Measurements from ENCODE around the gene CNIH2.
"Not testable (repeated sequence)": the region's sequence is repeated elsewhere in the genome, so short reads cannot be mapped to it uniquely, and the experiment has no call there.

CNIH2 gene

DNA sequence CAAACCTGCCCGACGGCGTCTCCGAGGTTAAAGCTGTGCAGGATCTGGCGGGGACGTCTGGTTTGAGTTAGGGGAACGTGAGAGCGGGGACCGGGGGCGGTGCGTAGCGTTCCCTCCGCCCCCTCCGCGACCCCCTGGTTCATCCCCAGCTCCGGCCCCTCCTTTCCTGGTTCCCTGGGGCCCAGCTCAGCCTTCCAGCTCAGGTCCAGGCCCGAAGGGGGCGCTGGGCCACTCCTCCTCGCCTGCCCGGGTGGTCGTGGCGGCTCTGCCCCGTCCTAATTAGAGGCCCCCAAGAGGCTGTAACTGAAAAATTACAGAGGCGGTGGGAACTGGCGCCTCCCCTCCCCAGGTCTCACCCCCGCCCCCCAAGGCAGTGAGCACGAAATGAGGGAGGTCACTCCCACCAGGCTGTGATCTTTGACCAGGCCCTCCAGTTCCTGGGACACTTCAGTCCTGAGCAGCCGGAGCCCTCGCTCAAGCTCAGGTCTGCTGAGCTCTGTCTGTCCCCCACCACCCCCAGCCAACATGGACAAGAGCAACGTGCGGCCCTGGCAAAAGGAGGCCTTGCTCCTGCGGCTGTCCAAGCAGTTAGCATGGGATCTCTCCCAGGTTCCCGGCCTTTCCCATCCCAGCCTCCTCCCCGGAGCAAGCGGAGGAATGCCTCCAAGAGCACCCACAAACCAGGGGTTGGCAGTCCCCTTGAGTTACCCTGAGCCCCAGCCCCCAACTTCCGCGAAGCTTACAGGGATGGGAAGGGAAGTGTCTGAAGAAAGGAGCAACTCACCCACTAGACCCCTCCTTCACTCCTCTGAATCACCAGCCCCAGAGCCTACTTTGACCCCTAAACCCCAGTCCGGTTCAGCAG is 35.6 kb downstream of the CNIH2 start:
- no peak for DNase-seq
- Mint-ChIP-seq H3K9me3 (no peaks in the 10 kb centered on the region), H3K27me3 (peaks cover 19% of the 10 kb centered on the region), H3K4me1 (peaks cover 54% of the 10 kb centered on the region), H3K36me3 (peaks cover 6% of the 10 kb centered on the region), H3K27ac (peak overlapping the region; percentile 100), H3K4me3 (peak overlapping the region; percentile 85)
- CTCF ChIA-PET, result interaction anchor here (1.1 to 6.6 kb wide), 6 partner anchors 13 to 74 kb away, joined by 9 to 80 read pairs (median 28); partner anchors contain the start of genes B4GAT1, BRMS1 and RIN1

DNA sequence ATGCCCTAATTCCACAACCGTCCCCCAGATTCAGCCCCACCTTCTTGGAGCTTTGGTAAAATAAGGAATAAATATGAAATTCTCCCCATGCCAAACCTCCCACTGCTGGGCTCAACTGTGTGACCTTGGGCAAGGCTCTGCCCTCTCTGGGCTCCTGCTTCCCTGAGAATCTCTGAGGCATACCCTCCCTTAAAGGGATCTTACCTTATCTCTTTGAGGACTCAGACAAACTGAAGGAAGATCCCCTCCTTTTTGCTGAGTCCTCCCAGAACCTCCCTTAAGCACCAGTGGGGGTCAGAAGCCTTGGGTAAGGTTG is 36.2 kb downstream of the CNIH2 start:
- CTCF ChIA-PET, result interaction anchor here (6.6 kb wide), 1 partner anchor 74 kb away, joined by 80 read pairs; no protein-coding TSS in a partner anchor
- peaks cover 60% of the 10 kb centered on the region for H3K4me1 Mint-ChIP-seq
- H3K27ac Mint-ChIP-seq, result peak overlapping the region; percentile 100
- no peak for DNase-seq
- peaks cover 15% of the 10 kb centered on the region for H3K27me3 Mint-ChIP-seq
- H3K4me3 Mint-ChIP-seq, result peak overlapping the region; percentile 85
- H3K36me3 Mint-ChIP-seq, result peaks cover 11% of the 10 kb centered on the region
- peaks cover 1% of the 10 kb centered on the region for H3K9me3 Mint-ChIP-seq

DNA sequence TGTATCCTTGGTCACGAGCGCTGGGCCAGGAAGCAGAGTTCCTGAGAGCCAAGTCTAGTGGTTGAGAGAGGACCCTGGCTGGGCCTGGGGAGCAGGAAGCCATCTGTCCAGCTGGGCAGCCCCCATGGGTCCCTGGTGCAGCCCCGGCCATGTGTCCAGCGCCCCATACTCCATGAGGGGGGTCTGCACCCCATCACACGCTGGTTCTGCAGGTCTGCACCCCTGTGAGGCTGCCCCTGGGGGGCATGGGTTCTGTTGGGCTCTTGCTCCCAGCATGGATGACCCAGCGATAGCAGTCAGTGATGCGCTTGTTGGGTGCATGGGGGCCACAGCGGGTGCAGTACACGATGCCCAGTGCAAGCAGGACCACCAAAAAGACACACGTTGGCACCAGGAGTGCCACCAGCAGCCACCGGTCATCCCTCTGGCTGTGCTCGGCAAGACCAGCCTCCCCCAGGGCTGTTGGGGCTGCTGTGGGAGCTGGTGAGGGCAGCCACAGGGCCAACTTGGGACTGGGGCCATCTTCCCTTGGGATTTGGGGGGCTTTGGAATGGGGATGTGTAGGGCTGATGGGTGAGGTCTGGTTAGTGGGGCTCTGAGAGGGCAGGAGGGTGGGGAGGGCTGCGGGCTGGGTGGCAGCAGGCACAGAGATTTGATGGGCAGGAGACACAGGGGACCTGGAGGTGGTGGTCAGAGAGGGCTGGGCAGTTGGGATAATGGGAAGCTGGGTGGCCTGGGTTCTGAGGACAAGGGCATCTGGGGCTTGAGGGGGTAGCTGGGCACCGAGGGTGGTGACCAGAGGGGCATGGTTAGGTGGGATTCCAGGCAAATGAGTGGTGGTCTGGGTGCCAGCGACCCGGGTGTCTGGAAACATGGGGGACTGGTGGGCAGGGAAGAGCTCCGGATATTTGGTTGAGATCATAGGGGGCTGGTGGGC is 36.9 kb downstream of the CNIH2 start:
- peak overlapping the region; percentile 100 for H3K27ac Mint-ChIP-seq
- H3K9me3 Mint-ChIP-seq, result peaks cover 4% of the 10 kb centered on the region
- peaks cover 12% of the 10 kb centered on the region for H3K27me3 Mint-ChIP-seq
- peak overlapping the region; percentile 85 for H3K4me3 Mint-ChIP-seq
- CTCF ChIA-PET, result interaction anchor here (0.8 kb wide), 1 partner anchor 9 kb away, joined by 3 read pairs; no protein-coding TSS in a partner anchor
- H3K4me1 Mint-ChIP-seq, result peaks cover 67% of the 10 kb centered on the region
- no peak for DNase-seq
- H3K36me3 Mint-ChIP-seq, result peaks cover 15% of the 10 kb centered on the region

DNA sequence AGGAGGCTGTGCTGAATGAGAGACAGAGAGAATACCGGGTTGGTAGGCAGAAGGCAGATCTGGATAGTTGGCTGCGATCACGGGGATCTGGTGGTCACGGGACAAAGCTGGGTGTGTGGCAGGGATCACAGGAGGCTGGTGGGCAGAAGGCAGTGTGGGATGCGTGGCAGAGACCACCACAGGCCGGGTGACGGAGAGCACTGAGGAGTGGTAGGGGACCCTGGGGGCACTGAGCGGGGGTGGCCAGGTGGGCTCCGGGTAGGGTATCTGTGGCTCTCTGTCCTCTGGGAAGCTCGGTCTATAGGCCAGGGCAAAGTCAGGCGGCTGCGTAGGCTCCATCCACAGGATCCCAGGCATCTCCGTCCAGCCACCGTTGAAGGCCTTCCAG is 37.5 kb downstream of the CNIH2 start:
- no peak for DNase-seq
- CTCF ChIA-PET, result interaction anchor here (0.8 kb wide), 1 partner anchor 9 kb away, joined by 3 read pairs; no protein-coding TSS in a partner anchor
- Mint-ChIP-seq H3K27ac (peak overlapping the region; percentile 74), H3K27me3 (peaks cover 9% of the 10 kb centered on the region), H3K36me3 (peaks cover 21% of the 10 kb centered on the region), H3K4me3 (peak overlapping the region; percentile 45), H3K9me3 (peaks cover 10% of the 10 kb centered on the region), H3K4me1 (peaks cover 73% of the 10 kb centered on the region)

DNA sequence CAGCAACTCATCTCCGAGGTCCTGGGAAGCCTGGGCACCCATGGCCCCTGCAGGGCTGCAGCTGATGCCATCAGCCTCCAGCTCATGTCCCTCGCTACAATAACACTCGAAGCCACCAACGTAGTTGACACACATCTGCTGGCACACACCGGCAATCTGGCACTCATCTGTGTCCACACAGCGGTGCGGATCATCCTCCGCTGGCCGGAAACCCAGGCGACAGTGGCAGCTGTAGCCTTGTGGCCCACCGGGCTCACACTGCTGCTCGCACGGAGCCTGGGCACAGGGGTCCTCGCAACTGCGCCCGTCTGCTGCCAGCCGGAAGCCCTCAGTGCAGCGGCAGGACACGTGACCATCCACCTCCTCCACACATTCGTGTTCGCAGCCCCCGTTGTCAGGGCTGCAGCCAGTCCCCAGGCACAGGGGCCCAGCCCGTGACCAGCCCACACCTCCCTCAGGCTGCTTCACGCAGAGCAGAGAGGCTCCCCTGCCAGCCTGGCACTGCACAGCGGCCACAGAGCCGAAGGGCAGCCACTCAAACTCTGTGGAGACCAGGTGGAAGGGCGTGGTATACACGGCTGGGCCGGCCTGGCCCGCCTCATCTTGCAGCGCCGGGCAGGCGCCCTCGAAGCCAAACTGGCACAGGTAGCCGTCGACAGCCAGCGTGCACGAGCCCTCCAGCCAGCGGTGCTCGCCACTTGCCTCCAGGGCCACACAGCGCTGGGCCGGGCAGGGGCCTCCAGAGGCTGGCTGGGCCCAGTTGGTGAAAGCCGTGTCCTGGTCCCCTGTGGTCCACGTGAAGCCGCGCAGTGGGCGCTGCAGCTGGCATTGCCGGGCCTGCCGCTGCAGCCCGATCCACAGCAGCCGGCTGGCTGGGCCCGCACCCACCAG is 38.2 kb downstream of the CNIH2 start:
- H3K4me3 Mint-ChIP-seq, result peak overlapping the region; percentile 26
- H3K27ac Mint-ChIP-seq, result peak overlapping the region; percentile 64
- no peak for DNase-seq
- peaks cover 75% of the 10 kb centered on the region for H3K4me1 Mint-ChIP-seq
- CTCF ChIA-PET, result interaction anchor here (0.8 to 0.9 kb wide), 2 partner anchors 8 to 28 kb away, joined by 3 read pairs; partner anchors contain the start of gene BRMS1
- peaks cover 22% of the 10 kb centered on the region for H3K36me3 Mint-ChIP-seq
- H3K27me3 Mint-ChIP-seq, result peaks cover 9% of the 10 kb centered on the region
- peaks cover 10% of the 10 kb centered on the region for H3K9me3 Mint-ChIP-seq

DNA sequence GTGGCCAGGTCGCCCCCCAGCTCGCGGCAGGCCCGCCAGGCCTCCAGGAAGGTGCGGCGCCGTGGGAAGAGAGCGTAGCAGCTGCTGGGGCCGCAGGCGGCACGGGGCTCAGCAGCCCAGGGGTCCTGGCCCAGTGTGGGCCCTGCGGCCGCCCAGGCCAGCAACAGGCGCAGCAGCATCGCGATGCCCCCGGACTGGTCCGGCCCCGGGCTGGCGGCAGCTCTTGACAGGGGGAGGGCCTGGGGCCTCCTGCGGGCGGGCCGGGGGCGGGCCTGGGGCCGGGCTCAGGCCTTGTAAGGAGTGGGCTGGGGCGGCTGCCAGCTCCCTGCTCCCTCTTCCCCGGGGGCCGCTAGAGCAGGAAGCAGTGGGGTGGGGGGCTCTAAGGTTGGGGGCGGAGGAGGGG is 38.9 kb downstream of the CNIH2 start, which contains the start of gene CD248:
CD248 (minus strand) TSS at position 196 of the 403 bp plus-strand sequence; CDS start at position 179, 17 bp downstream.
- H3K27me3 Mint-ChIP-seq, result peaks cover 9% of the 10 kb centered on the region
- peak within 1 kb of the TSS; percentile 98 for H3K27ac Mint-ChIP-seq
- peaks cover 22% of the 10 kb centered on the region for H3K36me3 Mint-ChIP-seq
- peak within 1 kb of the TSS; percentile 68 for H3K4me3 Mint-ChIP-seq
- peaks cover 10% of the 10 kb centered on the region for H3K9me3 Mint-ChIP-seq
- peak; percentile 46 for DNase-seq
- peaks cover 74% of the 10 kb centered on the region for H3K4me1 Mint-ChIP-seq
- CTCF ChIA-PET, result interaction anchor here (0.9 kb wide), 1 partner anchor 28 kb away, joined by 3 read pairs; the partner anchor contains the start of gene BRMS1

DNA sequence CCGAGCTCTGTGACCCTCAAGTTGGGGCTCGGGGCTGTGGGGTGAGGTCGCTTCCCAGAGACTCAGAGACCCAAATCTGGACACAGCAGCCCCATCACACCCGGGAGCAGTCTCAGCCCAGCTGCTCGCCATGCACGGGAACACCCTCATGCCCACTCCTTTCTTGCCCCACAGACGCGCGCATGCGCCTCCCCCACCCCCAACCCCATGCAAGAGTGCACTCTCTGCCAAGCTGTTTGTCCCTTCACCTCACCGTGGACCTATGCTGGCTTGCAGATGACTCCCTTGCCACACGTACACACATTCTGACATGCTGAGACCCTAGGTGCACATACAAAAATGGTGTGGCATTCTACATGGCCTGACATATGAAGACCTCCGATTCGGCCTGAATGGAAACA is 39.3 kb downstream of the CNIH2 start:
- peaks cover 10% of the 10 kb centered on the region for H3K9me3 Mint-ChIP-seq
- CTCF ChIA-PET, result interaction anchor here (0.9 kb wide), 1 partner anchor 27 kb away, joined by 3 read pairs; the partner anchor contains the start of gene BRMS1
- H3K27ac Mint-ChIP-seq, result peak overlapping the region; percentile 98
- H3K27me3 Mint-ChIP-seq, result peaks cover 9% of the 10 kb centered on the region
- peak; percentile 61 for DNase-seq
- H3K4me3 Mint-ChIP-seq, result peak overlapping the region; percentile 68
- H3K4me1 Mint-ChIP-seq, result peaks cover 75% of the 10 kb centered on the region
- H3K36me3 Mint-ChIP-seq, result peaks cover 22% of the 10 kb centered on the region

DNA sequence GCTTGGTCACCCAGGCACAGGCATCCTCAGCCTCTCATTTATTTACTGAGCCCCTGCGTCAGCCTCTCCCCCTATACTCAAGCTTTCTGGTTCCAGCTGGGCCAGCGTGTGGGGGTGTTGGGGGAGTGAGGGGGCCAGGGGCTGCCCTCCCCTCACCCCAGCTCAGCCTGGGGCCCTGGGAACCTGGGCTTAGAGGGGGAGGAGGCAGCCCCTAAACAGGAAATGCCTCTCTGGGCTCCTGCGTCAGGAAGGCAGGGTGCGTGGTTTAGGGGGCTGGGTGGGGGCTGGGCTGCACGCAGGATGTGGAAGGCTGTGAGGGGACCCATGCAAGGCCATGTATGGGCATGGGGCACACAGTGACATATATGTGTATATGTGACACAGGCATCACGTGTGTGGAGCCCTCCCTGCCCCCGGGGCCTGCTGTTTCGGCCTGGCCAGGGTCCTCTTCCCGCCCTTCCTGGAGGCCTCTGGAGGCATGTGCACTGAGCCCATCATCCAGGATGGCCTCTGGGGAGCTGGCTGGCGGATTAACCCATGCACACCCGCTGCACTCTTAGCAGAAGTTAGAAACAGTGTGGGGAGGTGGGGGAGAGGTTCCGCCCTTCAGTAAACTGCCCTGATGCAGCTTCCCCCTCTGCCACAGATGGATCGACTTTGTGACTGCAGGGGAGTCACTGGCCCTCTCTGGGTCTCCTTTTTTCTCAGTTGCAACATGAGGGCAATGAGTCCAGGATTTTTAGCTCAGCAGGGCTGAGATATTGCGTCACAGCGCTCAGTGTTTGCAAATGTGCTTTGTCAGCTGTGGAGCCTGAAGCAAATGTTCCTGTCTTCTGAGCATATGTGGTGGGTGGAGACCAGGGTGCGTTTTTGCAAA is 40.0 kb downstream of the CNIH2 start:
- peak overlapping the region; percentile 68 for H3K4me3 Mint-ChIP-seq
- peaks cover 77% of the 10 kb centered on the region for H3K4me1 Mint-ChIP-seq
- DNase-seq, result peak; percentile 85
- peaks cover 22% of the 10 kb centered on the region for H3K36me3 Mint-ChIP-seq
- CTCF ChIA-PET, result interaction anchor here (0.6 kb wide), 1 partner anchor 103 kb away, joined by 3 read pairs; no protein-coding TSS in a partner anchor
- peaks cover 10% of the 10 kb centered on the region for H3K9me3 Mint-ChIP-seq
- peak overlapping the region; percentile 98 for H3K27ac Mint-ChIP-seq
- H3K27me3 Mint-ChIP-seq, result peaks cover 9% of the 10 kb centered on the region

DNA sequence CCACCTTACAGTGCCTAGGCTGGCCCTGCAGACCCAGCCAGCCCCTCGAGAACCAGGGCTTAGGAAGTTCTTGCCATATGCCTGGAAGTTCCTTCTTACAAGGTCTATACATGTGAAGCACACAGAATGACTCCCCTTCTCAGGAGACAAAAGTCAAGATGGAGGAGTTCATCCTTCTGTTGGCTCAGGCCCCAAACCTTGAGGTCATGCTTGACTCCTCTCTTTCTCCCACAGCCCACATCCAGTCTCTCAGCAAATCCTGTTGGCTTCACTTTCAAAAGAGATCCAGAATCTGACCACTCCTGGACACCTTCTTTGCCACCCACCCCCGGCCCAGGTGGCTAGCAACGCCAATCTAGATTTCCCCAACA is 40.6 kb downstream of the CNIH2 start:
- Mint-ChIP-seq H3K27ac (peak overlapping the region; percentile 98), H3K4me1 (peaks cover 80% of the 10 kb centered on the region), H3K4me3 (no peak overlapping the region), H3K9me3 (peaks cover 15% of the 10 kb centered on the region), H3K36me3 (peaks cover 22% of the 10 kb centered on the region), H3K27me3 (peaks cover 9% of the 10 kb centered on the region)
- no peak for DNase-seq
- CTCF ChIA-PET, result interaction anchor here (0.6 kb wide), 1 partner anchor 104 kb away, joined by 3 read pairs; no protein-coding TSS in a partner anchor

DNA sequence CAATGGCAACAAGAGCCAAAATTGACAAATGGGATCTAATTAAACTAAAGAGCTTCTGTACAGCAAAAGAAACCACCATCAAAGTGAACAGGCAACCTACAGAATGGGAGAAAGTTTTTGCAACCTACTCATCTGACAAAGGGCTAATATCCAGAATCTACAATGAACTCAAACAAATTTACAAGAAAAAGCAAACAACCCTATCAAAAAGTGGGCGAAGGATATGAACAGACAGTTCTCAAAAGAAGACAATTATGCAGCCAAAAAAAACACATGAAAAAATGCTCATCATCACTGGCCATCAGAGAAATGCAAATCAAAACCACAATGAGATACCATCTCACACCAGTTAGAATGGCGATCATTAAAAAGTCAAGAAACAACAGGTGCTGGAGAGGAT is 42.3 kb downstream of the CNIH2 start:
- not testable (repeated sequence) for H3K27me3 Mint-ChIP-seq

DNA sequence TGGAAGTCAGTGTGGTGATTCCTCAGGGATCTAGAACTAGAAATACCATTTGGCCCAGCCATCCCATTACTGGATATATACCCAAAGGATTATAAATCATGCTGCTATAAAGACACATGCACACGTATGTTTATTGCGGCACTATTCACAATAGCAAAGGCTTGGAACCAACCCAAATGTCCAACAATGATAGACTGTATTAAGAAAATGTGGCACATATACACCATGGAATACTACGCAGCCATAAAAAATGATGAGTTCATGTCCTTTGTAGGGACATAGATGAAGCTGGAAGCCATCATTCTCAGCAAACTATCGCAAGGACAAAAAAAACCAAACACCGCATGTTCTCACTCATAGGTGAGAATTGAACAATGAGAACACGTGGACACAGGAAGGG is 42.8 kb downstream of the CNIH2 start:
- H3K27me3 Mint-ChIP-seq, CTCF ChIA-PET, H3K4me3 Mint-ChIP-seq, DNase-seq, H3K27ac Mint-ChIP-seq: not testable (repeated sequence)
- Mint-ChIP-seq H3K9me3 (peaks cover 15% of the 10 kb centered on the region), H3K36me3 (peaks cover 17% of the 10 kb centered on the region), H3K4me1 (peaks cover 81% of the 10 kb centered on the region)

More for the DNA sequence above, 42.3 kb downstream of the CNIH2 start:
- Mint-ChIP-seq H3K36me3 (peaks cover 20% of the 10 kb centered on the region), H3K9me3 (peaks cover 15% of the 10 kb centered on the region), H3K4me1 (peaks cover 81% of the 10 kb centered on the region), H3K27ac (peak overlapping the region; percentile 33)
- DNase-seq, H3K4me3 Mint-ChIP-seq, CTCF ChIA-PET: not testable (repeated sequence)

DNA sequence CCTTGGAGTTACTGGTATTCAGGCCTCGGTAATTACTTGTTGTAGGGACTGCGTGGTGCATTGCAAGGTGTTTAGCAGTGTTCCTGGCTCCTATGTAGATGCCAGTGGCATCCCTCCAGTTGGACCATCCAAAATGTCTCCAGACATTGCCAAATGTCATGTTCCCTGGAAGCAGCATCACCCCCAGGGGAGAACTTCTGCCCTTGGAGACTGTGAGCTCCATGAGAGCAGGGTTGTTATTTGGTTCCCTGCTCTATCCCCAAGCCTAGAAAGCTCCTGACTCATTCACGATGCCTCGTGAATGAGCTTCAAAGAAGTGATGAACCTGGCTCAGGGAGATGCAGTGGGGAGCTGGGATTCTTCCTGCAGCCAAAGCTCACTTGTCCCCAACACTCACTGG is 43.6 kb downstream of the CNIH2 start:
- DNase-seq, result no peak
- H3K27me3 Mint-ChIP-seq, result no peaks in the 10 kb centered on the region
- H3K9me3 Mint-ChIP-seq, result peaks cover 15% of the 10 kb centered on the region
- peaks cover 17% of the 10 kb centered on the region for H3K36me3 Mint-ChIP-seq
- peaks cover 83% of the 10 kb centered on the region for H3K4me1 Mint-ChIP-seq
- H3K4me3 Mint-ChIP-seq, result no peak overlapping the region
- no peak overlapping the region for H3K27ac Mint-ChIP-seq
- CTCF ChIA-PET, result interaction anchor here (0.9 to 1.2 kb wide), 2 partner anchors 9 to 10 kb away, joined by 3 to 4 read pairs; no protein-coding TSS in a partner anchor

All from activated naive CD4-positive, alpha-beta T cell treated with anti-CD3 and anti-CD28 coated beads, Interleukin-2, amount 10 ng/mL, durations not matched to agents 7 days and 5 days (primary cell).